ENCODE measurements around the gene SIN3B.
"Not testable (repeated sequence)": the region's sequence is repeated elsewhere in the genome, so short reads cannot be mapped to it uniquely, and the experiment has no call there.

The SIN3B gene

GRCh38 chr19:16829010-16829821 is at the start of gene SIN3B:
TSS of gene SIN3B (plus strand) at chr19:16829398. CDS start at chr19:16829421, 23 bp downstream.
- in situ Hi-C loops (cut with MboI; ENCODE audit: low sequenced_read_pairs): no loop called here

GRCh38 chr19:16779539-16780163 is 49.5 kb upstream of the SIN3B start:
- in situ Hi-C loops (cut with MboI; ENCODE audit: low sequenced_read_pairs): no loop called here

- in situ Hi-C loops (cut with MboI; ENCODE audit: low sequenced_read_pairs): no loop called here
Observed at GRCh38 chr19:16782719-16783118, 46.5 kb upstream of the SIN3B start.

- in situ Hi-C loops (cut with MboI; ENCODE audit: low sequenced_read_pairs): no loop called here
Observed at GRCh38 chr19:16788479-16788878, 40.7 kb upstream of the SIN3B start.

GRCh38 chr19:16789238-16789637 is 40.0 kb upstream of the SIN3B start:
- in situ Hi-C loops (cut with MboI; ENCODE audit: low sequenced_read_pairs): no loop called here

- in situ Hi-C loops (cut with MboI; ENCODE audit: low sequenced_read_pairs): no loop called here
Observed at GRCh38 chr19:16790051-16790450, 39.1 kb upstream of the SIN3B start.

GRCh38 chr19:16791942-16792341 is 37.3 kb upstream of the SIN3B start:
- in situ Hi-C loops (cut with MboI; ENCODE audit: low sequenced_read_pairs): no loop called here

- in situ Hi-C loops (cut with MboI; ENCODE audit: low sequenced_read_pairs): no loop called here
Observed at GRCh38 chr19:16794456-16795441, 34.4 kb upstream of the SIN3B start.

GRCh38 chr19:16795731-16796130 is 33.5 kb upstream of the SIN3B start:
- in situ Hi-C loops (cut with MboI; ENCODE audit: low sequenced_read_pairs): no loop called here

- in situ Hi-C loops (cut with MboI; ENCODE audit: low sequenced_read_pairs): no loop called here
Observed at GRCh38 chr19:16797876-16798275, 31.3 kb upstream of the SIN3B start.

- in situ Hi-C loops (cut with MboI; ENCODE audit: low sequenced_read_pairs): not testable (repeated sequence)
Observed at GRCh38 chr19:16798326-16798725, 30.9 kb upstream of the SIN3B start.

- in situ Hi-C loops (cut with MboI; ENCODE audit: low sequenced_read_pairs): no loop called here
Observed at GRCh38 chr19:16799740-16800139, 29.5 kb upstream of the SIN3B start.

GRCh38 chr19:16801600-16802013 is 27.6 kb upstream of the SIN3B start:
- in situ Hi-C loops (cut with MboI; ENCODE audit: low sequenced_read_pairs): no loop called here

- in situ Hi-C loops (cut with MboI; ENCODE audit: low sequenced_read_pairs): no loop called here
Observed at GRCh38 chr19:16804176-16804575, 25.0 kb upstream of the SIN3B start.

GRCh38 chr19:16807549-16808284 is 21.5 kb upstream of the SIN3B start:
- in situ Hi-C loops (cut with MboI; ENCODE audit: low sequenced_read_pairs): no loop called here

GRCh38 chr19:16814526-16815100 is 14.6 kb upstream of the SIN3B start:
- in situ Hi-C loops (cut with MboI; ENCODE audit: low sequenced_read_pairs): no loop called here

- in situ Hi-C loops (cut with MboI; ENCODE audit: low sequenced_read_pairs): no loop called here
Observed at GRCh38 chr19:16820056-16820455, 9.1 kb upstream of the SIN3B start.

GRCh38 chr19:16821081-16821480 is 8.1 kb upstream of the SIN3B start:
- in situ Hi-C loops (cut with MboI; ENCODE audit: low sequenced_read_pairs): no loop called here

- in situ Hi-C loops (cut with MboI; ENCODE audit: low sequenced_read_pairs): no loop called here
Observed at GRCh38 chr19:16822648-16823047, 6.5 kb upstream of the SIN3B start.

GRCh38 chr19:16824658-16825311 is 4.4 kb upstream of the SIN3B start:
- in situ Hi-C loops (cut with MboI; ENCODE audit: low sequenced_read_pairs): no loop called here

Data from HL-60/S4 treated with retinoic acid at 250 ng/mL for 4 days and 3 days (cell line).